GM18499 (cell line): ENCODE data around the gene SCYL2.
"Not testable (repeated sequence)": the region's sequence is repeated elsewhere in the genome, so short reads cannot be mapped to it uniquely, and the experiment has no call there.

Experiments used
- ATAC-seq: cut with Tn5 transposase; IDR thresholded peaks from one replicate; pipeline ENCODE4 v1.9.1; 2021; ENCODE audit warnings: moderate number of reproducible peaks; ENCODE audit not compliant: insufficient read depth, unreplicated experiment

The SCYL2 gene

GRCh38 chr12:100265107-100265506, 1.9 kb upstream of the SCYL2 start:
- ATAC-seq: not testable (repeated sequence)

GRCh38 chr12:100265732-100266584, 1.0 kb upstream of the SCYL2 start:
- peak; percentile 7 for ATAC-seq

GRCh38 chr12:100266585-100266834, 467 bp upstream of the SCYL2 start:
- ATAC-seq: peak; percentile 76

GRCh38 chr12:100267603-100268281, 765 bp downstream of the SCYL2 start:
- peak; percentile 6 for ATAC-seq

GRCh38 chr12:100268835-100269564, 2.0 kb downstream of the SCYL2 start:
- no peak for ATAC-seq

GRCh38 chr12:100273782-100274181, 6.8 kb downstream of the SCYL2 start:
- no peak for ATAC-seq

- no peak for ATAC-seq
Measured at GRCh38 chr12:100274291-100274690, 7.3 kb downstream of the SCYL2 start.

GRCh38 chr12:100279159-100279558, 12.2 kb downstream of the SCYL2 start:
- no peak for ATAC-seq

- ATAC-seq: no peak
Measured at GRCh38 chr12:100279607-100280244, 12.7 kb downstream of the SCYL2 start.

- ATAC-seq: not testable (repeated sequence)
Measured at GRCh38 chr12:100284556-100284955, 17.6 kb downstream of the SCYL2 start.

- ATAC-seq: no peak
Measured at GRCh38 chr12:100289038-100289437, 22.1 kb downstream of the SCYL2 start.

GRCh38 chr12:100290016-100290415, 23.0 kb downstream of the SCYL2 start:
- ATAC-seq: no peak

- no peak for ATAC-seq
Measured at GRCh38 chr12:100293017-100293416, 26.0 kb downstream of the SCYL2 start.

- not testable (repeated sequence) for ATAC-seq
Measured at GRCh38 chr12:100294366-100294765, 27.4 kb downstream of the SCYL2 start.

GRCh38 chr12:100295764-100296555, 29.0 kb downstream of the SCYL2 start:
- no peak for ATAC-seq

GRCh38 chr12:100302081-100302480, 35.1 kb downstream of the SCYL2 start:
- no peak for ATAC-seq

GRCh38 chr12:100303831-100304230, 36.9 kb downstream of the SCYL2 start:
- ATAC-seq: no peak

GRCh38 chr12:100304334-100304733, 37.4 kb downstream of the SCYL2 start:
- ATAC-seq: not testable (repeated sequence)

GRCh38 chr12:100308138-100308537, 41.2 kb downstream of the SCYL2 start:
- ATAC-seq: not testable (repeated sequence)

- ATAC-seq: no peak
Measured at GRCh38 chr12:100311317-100311716, 44.3 kb downstream of the SCYL2 start.
